K562 (cell line): ENCODE measurements around the gene PDZD2. TPM values are rescaled to one million over a fixed set of nuclear protein-coding genes. Genes with fewer than 3 reads are reported as not detected.

ENCODE experiments used
- ATAC-seq: fragments of 200-7000 bp; cut with Tn5 transposase; 3 replicates; pipeline ENCODE4 v1.9.1; 2020; ENCODE audit warnings: moderate library complexity
- BruUV-seq: library from RNA; stranded (reverse); fragments of 400-500 nt; replicated peaks from 2 replicates; lab custom pipeline; 2021; lab: Mats Ljungman, UMichigan
- CTCF ChIA-PET: fragments of 300-600 bp; formaldehyde crosslinking; extraction: SDS; loops from one replicate; lab custom pipeline; 2021; ENCODE audit warnings: low intra/inter-chr PET ratio; lab: Yijun Ruan, JAX
- POLR2A ChIA-PET: fragments of 300-600, 350-650 bp; sonication (Branson Sonifier 250); formaldehyde crosslinking; extraction: SDS; loops from one replicate; lab custom pipeline; 2021; ENCODE audit warnings: antibody characterized with exemption, inconsistent platforms; lab: Yijun Ruan, JAX
- DNase-seq, 4 experiments: peaks; one replicate each; pipeline versions ENCODE4 v3.0.0 to v3.0.0-alpha.2; 2011 to 2018; ENCODE audit warnings: low spot score in 3 of 4, mixed read lengths in 3 of 4; ENCODE audit errors: extremely low read depth in 1 of 4
- FAIRE-seq: peaks from 2 replicates; lab custom pipeline; 2011; peaks lifted over from hg19 to GRCh38; lab: Jason Lieb, UNC
- H2AFZ ChIP-seq: 2 replicates; pipeline ENCODE4 v1.6.0; 2011; ENCODE audit warnings: low read depth, low read length, control low read depth, inconsistent platforms
- H3K27ac ChIP-seq: fragments of 200-600 bp; 3 replicates; pipeline ENCODE4 v1.8.0; 2011; ENCODE audit warnings: low read depth, mild to moderate bottlenecking, control low read depth, inconsistent platforms, low read length, moderate library complexity, mixed read lengths; ENCODE audit errors: extremely low read depth
- H3K27me3 ChIP-seq, 2 experiments: fragments of 300-600 bp in 1 of 2; 2 replicates in 1 of 2; 3 replicates in 1 of 2; pipeline versions ENCODE4 v1.6.0 to v1.8.0; 2011; ENCODE audit warnings: inconsistent platforms in 2 of 2, low read length in 2 of 2, mild to moderate bottlenecking in 1 of 2, mixed read lengths in 1 of 2, moderate library complexity in 1 of 2; ENCODE audit not compliant: control insufficient read depth in 2 of 2, insufficient read depth in 2 of 2
- H3K36me3 ChIP-seq: fragments of 300-600 bp; 3 replicates; pipeline ENCODE4 v1.8.0; 2011; ENCODE audit warnings: mild to moderate bottlenecking, low read length, inconsistent platforms; ENCODE audit not compliant: control insufficient read depth, insufficient read depth
- H3K4me1 ChIP-seq, 2 experiments: fragments of 200-600 bp in 1 of 2; replicated peaks in 1 of 2; 2 replicates in 1 of 2; 3 replicates in 1 of 2; pipeline versions ENCODE4 v1.5.1 to v1.8.0; 2011; ENCODE audit warnings: inconsistent platforms in 2 of 2, low read length in 2 of 2, mild to moderate bottlenecking in 1 of 2, mixed read lengths in 1 of 2, moderate library complexity in 1 of 2; ENCODE audit not compliant: control insufficient read depth in 2 of 2, insufficient read depth in 2 of 2
- H3K4me2 ChIP-seq: 2 replicates; pipeline ENCODE4 v1.6.1; 2011; ENCODE audit warnings: low read length, control low read depth, inconsistent platforms, mixed read lengths; ENCODE audit not compliant: insufficient read depth
- H3K4me3 ChIP-seq: fragments of 200-600 bp; sonication (generic), shearing (Covaris generic); 2 replicates; pipeline ENCODE4 v1.5.1; 2016; ENCODE audit warnings: control low read depth, inconsistent platforms
- H3K79me2 ChIP-seq: fragments of 200-600 bp; 3 replicates; pipeline ENCODE4 v1.8.0; 2011; ENCODE audit warnings: low read length, inconsistent platforms; ENCODE audit not compliant: control insufficient read depth, insufficient read depth
- H3K9ac ChIP-seq, 2 experiments: 2 replicates each; pipeline versions ENCODE4 v1.6.0 to v1.6.1; 2011; ENCODE audit warnings: low read depth in 2 of 2, low read length in 2 of 2, control low read depth in 1 of 2, inconsistent platforms in 1 of 2, mild to moderate bottlenecking in 1 of 2, mixed read lengths in 1 of 2; ENCODE audit not compliant: insufficient read depth in 1 of 2
- H3K9me1 ChIP-seq: one replicate; pipeline ENCODE4 v1.6.0; 2011; ENCODE audit warnings: inconsistent platforms, mild to moderate bottlenecking, low read length, moderate library complexity; ENCODE audit not compliant: control insufficient read depth, insufficient read depth
- H3K9me3 ChIP-seq: replicated peaks from 2 replicates; pipeline ENCODE4 v1.5.1; 2011; ENCODE audit warnings: low read depth, low read length, inconsistent platforms; ENCODE audit not compliant: control insufficient read depth, insufficient read depth
- H4K20me1 ChIP-seq: replicated peaks from 2 replicates; pipeline ENCODE4 v1.6.1; 2011; ENCODE audit warnings: low read length, inconsistent platforms, mixed read lengths; ENCODE audit not compliant: control insufficient read depth, insufficient read depth
- BCOR ChIP-seq: fragments of 450-650 bp; IDR thresholded peaks from 2 replicates; pipeline ENCODE4 v1.6.1; 2016
- KDM1A ChIP-seq, 2 experiments: fragments of 450-650 bp; IDR thresholded peaks; 2 replicates each; pipeline ENCODE4 v1.6.1; 2016; ENCODE audit warnings: mild to moderate bottlenecking in 2 of 2
- MEIS2 ChIP-seq: fragments of 450-650 bp; IDR thresholded peaks from 2 replicates; pipeline ENCODE4 v1.6.1; 2014; ENCODE audit warnings: mild to moderate bottlenecking; ENCODE audit not compliant: partially characterized antibody
- NFIC ChIP-seq: fragments of 450-650 bp; IDR thresholded peaks from 2 replicates; pipeline ENCODE4 v1.6.1; 2017; ENCODE audit warnings: mild to moderate bottlenecking, inconsistent platforms
- POLR2AphosphoS2 ChIP-seq: IDR thresholded peaks from 2 replicates; pipeline ENCODE4 v1.6.1; 2012; ENCODE audit warnings: low read length, improper control_type of control experiment
- U2AF1 ChIP-seq: fragments of 200-400 bp; formaldehyde crosslinking; optimal IDR thresholded peaks from 2 replicates; pipeline ENCODE3; 2017; ENCODE audit warnings: mild to moderate bottlenecking, low read depth, low read length, moderate library complexity
- ZBTB26 ChIP-seq: fragments of 450-650 bp; formaldehyde crosslinking; IDR thresholded peaks from 2 replicates; pipeline ENCODE4 v1.4.0; 2022; ENCODE audit warnings: missing genetic modification characterization
- ZBTB33 ChIP-seq: sonication (generic); formaldehyde crosslinking; IDR thresholded peaks from 2 replicates; pipeline ENCODE4 v1.8.1; 2023; ENCODE audit warnings: mild to moderate bottlenecking, missing genetic modification reagents
- ZNF23 ChIP-seq: fragments of 250-450 bp; sonication (Bioruptor Pico); IDR thresholded peaks from 2 replicates; pipeline ENCODE4 v1.4.0; 2020; ENCODE audit warnings: mild to moderate bottlenecking
- ZNF354B ChIP-seq: fragments of 250-450 bp; sonication (Bioruptor Pico); IDR thresholded peaks from 2 replicates; pipeline ENCODE4 v1.4.0; 2020
- WGBS: fragments of 100-300 bp; shearing (Covaris generic); methylation state at CpG from one replicate; pipeline ENCODE4 v1.1.6; 2016; ENCODE audit warnings: low coverage, mixed read lengths; ENCODE audit not compliant: insufficient coverage; ENCODE audit errors: missing lambda C conversion rate; 5-methylcytosine and 5-hydroxymethylcytosine counted together
- in situ Hi-C: fragments of 300-500 bp; cut with MboI; formaldehyde crosslinking; loops from 4 replicates; pipeline ENCODE4 v1.15.0; 2018; ENCODE audit warnings: inconsistent platforms, mixed read lengths
- intact Hi-C: fragments of 100-400 bp; cut with micrococcal nuclease; formaldehyde crosslinking; loops from 2 replicates; pipeline ENCODE4 v1.14.2; 2022
- polyA plus RNA-seq, 8 experiments: library from polyadenylated mRNA; depleted of rRNA in 4 of 8; stranded (reverse) in 5 of 8; unstranded in 3 of 8; fragments of >200 nt; fragmentation: Nextera tagmentation in 2 of 8; fragmentation: Illumina TruSeq in 1 of 8; extraction: Ambion mirVana in 2 of 8; extraction: Trizol in 1 of 8; gene quantifications; 2 replicates each; pipeline versions ENCODE4 v1.2.1 to v1.2.3, GENCODE V29; 2011 to 2014; ENCODE audit warnings: inconsistent platforms in 1 of 8, missing spikeins in 1 of 8
- total RNA-seq, 7 experiments: library from RNA; depleted of rRNA in 6 of 7; stranded (reverse); fragments of >200 nt in 6 of 7; fragmentation: Illumina TruSeq in 2 of 7; extraction: Trizol in 2 of 7; gene quantifications; 2 replicates each; pipeline versions ENCODE4 v1.2.1 to v1.2.3, GENCODE V29; 2011 to 2021; ENCODE audit warnings: low replicate concordance in 1 of 7
- TF ChIP-seq, protein P1 (sequence below): sonication (generic); formaldehyde crosslinking; IDR thresholded peaks from 2 replicates; pipeline ENCODE4 v1.8.0; 2022; ENCODE audit warnings: mild to moderate bottlenecking, missing genetic modification reagents

PDZD2 gene
- total and polyA plus RNA-seq, 9 of the 15 experiments (the other 6 are each of a cell fraction or from before 2014, with no cell fraction given), result 0.02 to 0.08 (median 0.04) TPM; not detected in 6

DNA sequence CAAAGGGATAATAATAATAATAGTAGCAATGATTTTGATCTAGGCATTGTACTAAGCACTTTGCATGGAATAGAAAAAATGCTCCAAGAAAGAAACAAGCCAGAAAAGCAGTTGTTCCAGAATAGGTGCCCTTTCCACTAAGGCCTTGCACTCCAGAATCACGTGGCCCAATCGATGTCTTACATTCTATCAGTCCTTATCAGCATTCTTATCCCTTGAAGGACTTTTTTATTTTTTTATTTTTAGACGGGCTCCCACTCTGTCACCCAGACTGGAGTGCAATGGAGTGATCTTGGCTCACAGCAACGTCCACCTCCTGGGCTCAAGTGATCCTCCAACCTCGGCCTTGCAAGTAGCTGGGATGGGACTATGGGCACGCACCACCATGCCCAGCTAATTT lies 36.5 kb downstream of the PDZD2 start:
- no peak overlapping the region for H2AFZ ChIP-seq
- peaks cover 15 to 23% of the 10 kb centered on the region in 2 experiments; a peak in 4 of 5 replicates for H3K27me3 ChIP-seq
- H3K4me3 ChIP-seq, result no peak overlapping the region
- H3K9ac ChIP-seq, result no peak overlapping the region
- TF ChIP-seq KDM1A (IDR thresholded peaks at IDR 0.05) (no peak), NFIC (no peak)
- DNase-seq, result no peak
- intact Hi-C loops (no loop called here), in situ Hi-C loops (no loop called here)
- POLR2A ChIA-PET, result interaction anchor here (1.0 to 1.3 kb wide), 2 partner anchors 10 to 33 kb away, joined by 3 to 5 read pairs; no protein-coding TSS in a partner anchor
- no peaks in the 10 kb centered on the region for H3K79me2 ChIP-seq
- H3K27ac ChIP-seq, result no peak overlapping the region
- no peaks in the 10 kb centered on the region for H3K9me1 ChIP-seq
- no peak for ATAC-seq
- FAIRE-seq, result no peak
- H3K36me3 ChIP-seq, result no peaks in the 10 kb centered on the region
- H3K9me3 ChIP-seq, result no peaks in the 10 kb centered on the region
- CTCF ChIA-PET, result no interaction called here
- H4K20me1 ChIP-seq, result no peaks in the 10 kb centered on the region
- H3K4me1 ChIP-seq, result no peaks in the 10 kb centered on the region
- BruUV-seq, result no TSS peak
- under 1% methylated on average over 6 of the region's 6 CpGs for WGBS
- H3K4me2 ChIP-seq, result no peak overlapping the region

- BruUV-seq, result no TSS peak
- Histone ChIP-seq H3K27me3 (peaks cover 6 to 22% of the 10 kb centered on the region in 2 experiments; a peak in 3 of 5 replicates), H4K20me1 (no peaks in the 10 kb centered on the region), H3K4me1 (no peaks in the 10 kb centered on the region), H3K36me3 (no peaks in the 10 kb centered on the region), H3K9me1 (no peaks in the 10 kb centered on the region), H3K9ac (no peak overlapping the region), H3K4me2 (no peak overlapping the region), H2AFZ (no peak overlapping the region), H3K9me3 (no peaks in the 10 kb centered on the region), H3K27ac (no peak overlapping the region), H3K79me2 (no peaks in the 10 kb centered on the region), H3K4me3 (no peak overlapping the region)
- in situ Hi-C loops (no loop called here), intact Hi-C loops (no loop called here)
- ChIA-PET POLR2A (interaction anchor here (0.7 to 1.2 kb wide), 3 partner anchors 18 to 141 kb away, joined by 3 read pairs; no protein-coding TSS in a partner anchor), CTCF (no interaction called here)
- FAIRE-seq (no peak), DNase-seq (no peak), ATAC-seq (no peak)
- 0% methylated on average over 6 of the region's 6 CpGs for WGBS
- no peak for TF ChIP-seq ZBTB26 (CRISPR knock-in tag)
- TF ChIP-seq BCOR, result no peak
- no peak for TF ChIP-seq ZNF23 (CRISPR knock-in tag)
- TF ChIP-seq MEIS2, result no peak
- no peak for TF ChIP-seq ZBTB33
- no peak for TF ChIP-seq POLR2AphosphoS2
- TF ChIP-seq, protein P1, sequence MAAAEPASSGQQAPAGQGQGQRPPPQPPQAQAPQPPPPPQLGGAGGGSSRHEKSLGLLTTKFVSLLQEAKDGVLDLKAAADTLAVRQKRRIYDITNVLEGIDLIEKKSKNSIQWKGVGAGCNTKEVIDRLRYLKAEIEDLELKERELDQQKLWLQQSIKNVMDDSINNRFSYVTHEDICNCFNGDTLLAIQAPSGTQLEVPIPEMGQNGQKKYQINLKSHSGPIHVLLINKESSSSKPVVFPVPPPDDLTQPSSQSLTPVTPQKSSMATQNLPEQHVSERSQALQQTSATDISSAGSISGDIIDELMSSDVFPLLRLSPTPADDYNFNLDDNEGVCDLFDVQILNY, result no peak
- no peak for TF ChIP-seq ZNF354B (CRISPR knock-in tag)
- TF ChIP-seq U2AF1, result no peak
Measured at GRCh38 chr5:31678180-31678579, 39.2 kb downstream of the PDZD2 start.
